ENCODE data around the gene FXYD3.

DNA sequence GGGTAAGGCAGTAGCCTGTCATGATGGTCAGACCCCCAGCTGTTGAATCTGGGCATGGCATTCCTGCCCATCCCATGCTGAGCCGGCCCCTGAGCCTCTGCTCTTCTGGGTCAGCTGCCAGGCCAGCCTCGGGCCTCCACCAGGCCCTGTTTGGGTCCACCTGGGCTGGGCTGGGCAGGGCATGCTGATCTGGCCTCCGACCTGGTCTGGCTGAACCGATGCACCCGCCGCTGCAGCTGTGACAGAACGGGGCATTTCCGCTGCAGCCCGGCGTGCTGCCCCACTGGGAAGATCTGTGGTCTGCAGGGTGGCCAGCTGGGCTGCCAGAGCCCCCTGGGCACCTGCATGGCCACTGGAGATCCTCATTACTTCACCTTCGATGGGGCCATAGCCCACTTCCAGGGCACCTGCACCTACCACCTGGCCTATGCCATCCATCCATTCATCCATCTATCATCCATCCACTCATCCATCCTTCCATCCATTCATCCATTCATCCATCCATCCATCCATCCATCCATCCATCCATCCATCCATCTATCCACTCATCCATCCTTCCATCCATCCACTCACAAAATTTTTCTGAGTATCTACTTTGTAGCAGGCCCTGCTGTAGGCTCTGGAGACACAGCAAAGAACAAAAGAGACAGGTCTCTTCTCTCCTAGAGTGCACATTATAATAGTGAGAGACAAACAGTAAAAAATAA, 21.5 kb upstream of the FXYD3 start:
- TF ChIP-seq, protein P1, sequence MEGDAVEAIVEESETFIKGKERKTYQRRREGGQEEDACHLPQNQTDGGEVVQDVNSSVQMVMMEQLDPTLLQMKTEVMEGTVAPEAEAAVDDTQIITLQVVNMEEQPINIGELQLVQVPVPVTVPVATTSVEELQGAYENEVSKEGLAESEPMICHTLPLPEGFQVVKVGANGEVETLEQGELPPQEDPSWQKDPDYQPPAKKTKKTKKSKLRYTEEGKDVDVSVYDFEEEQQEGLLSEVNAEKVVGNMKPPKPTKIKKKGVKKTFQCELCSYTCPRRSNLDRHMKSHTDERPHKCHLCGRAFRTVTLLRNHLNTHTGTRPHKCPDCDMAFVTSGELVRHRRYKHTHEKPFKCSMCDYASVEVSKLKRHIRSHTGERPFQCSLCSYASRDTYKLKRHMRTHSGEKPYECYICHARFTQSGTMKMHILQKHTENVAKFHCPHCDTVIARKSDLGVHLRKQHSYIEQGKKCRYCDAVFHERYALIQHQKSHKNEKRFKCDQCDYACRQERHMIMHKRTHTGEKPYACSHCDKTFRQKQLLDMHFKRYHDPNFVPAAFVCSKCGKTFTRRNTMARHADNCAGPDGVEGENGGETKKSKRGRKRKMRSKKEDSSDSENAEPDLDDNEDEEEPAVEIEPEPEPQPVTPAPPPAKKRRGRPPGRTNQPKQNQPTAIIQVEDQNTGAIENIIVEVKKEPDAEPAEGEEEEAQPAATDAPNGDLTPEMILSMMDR (IDR thresholded peaks at IDR 0.05): no peak
- TF ChIP-seq ZFX (IDR thresholded peaks at IDR 0.05; ENCODE audit: borderline replicate concordance): no peak
